MM.1S (cell line): ENCODE measurements around the gene BICDL2.

Source experiments
- EZH2 ChIP-seq: fragments of 300-600 bp; sonication (generic); optimal IDR thresholded peaks from 2 replicates; pipeline ENCODE3; 2017; ENCODE audit warnings: low read depth, mild to moderate bottlenecking, antibody characterized with exemption, low read length, mixed read lengths
- EZH2phosphoT487 ChIP-seq: fragments of 300-600 bp; sonication (generic); IDR thresholded peaks from 2 replicates; pipeline ENCODE4 v1.6.1; 2018; ENCODE audit warnings: antibody characterized with exemption, low read length
- TF ChIP-seq, protein P1 (sequence below): fragments of 300-600 bp; sonication (generic); IDR thresholded peaks from 2 replicates; pipeline ENCODE4 v1.5.1; 2016; ENCODE audit warnings: antibody characterized with exemption, low read length, mixed read lengths

DNA sequence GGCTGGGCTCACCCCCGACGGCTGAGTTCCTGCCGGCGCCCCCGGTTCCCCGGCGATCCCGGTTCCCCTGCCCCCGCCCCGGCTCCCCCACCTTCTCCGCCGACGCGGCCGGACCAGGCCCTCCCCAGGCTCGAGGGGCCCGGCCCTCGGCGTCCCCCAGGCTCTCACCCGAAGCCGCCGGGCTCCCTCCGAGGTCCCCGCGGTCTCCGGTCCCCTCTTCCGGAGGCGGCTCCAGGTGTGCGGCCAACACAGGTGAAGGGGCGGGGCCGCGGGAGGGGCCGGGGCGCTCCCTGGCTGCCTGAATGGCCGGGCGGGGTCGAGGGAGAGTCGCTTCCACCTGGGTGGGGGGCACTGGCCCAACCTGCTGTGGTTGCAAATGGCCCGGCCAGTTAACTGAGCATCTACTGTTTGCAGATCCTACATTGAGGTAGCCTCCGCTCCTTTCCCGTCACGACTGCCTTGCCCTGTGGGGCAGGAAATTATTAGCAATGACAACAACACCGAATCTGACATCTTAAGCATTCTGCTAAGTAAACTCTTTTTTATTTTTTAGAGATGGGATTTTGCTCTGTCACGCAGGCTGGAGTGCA lies at the start of gene BICDL2:
- no peak for TF ChIP-seq EZH2phosphoT487
- TF ChIP-seq, protein P1, sequence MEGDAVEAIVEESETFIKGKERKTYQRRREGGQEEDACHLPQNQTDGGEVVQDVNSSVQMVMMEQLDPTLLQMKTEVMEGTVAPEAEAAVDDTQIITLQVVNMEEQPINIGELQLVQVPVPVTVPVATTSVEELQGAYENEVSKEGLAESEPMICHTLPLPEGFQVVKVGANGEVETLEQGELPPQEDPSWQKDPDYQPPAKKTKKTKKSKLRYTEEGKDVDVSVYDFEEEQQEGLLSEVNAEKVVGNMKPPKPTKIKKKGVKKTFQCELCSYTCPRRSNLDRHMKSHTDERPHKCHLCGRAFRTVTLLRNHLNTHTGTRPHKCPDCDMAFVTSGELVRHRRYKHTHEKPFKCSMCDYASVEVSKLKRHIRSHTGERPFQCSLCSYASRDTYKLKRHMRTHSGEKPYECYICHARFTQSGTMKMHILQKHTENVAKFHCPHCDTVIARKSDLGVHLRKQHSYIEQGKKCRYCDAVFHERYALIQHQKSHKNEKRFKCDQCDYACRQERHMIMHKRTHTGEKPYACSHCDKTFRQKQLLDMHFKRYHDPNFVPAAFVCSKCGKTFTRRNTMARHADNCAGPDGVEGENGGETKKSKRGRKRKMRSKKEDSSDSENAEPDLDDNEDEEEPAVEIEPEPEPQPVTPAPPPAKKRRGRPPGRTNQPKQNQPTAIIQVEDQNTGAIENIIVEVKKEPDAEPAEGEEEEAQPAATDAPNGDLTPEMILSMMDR: no peak
- TF ChIP-seq EZH2: no peak
